GM19452 (cell line): ENCODE results near the gene CP.

ENCODE experiments used
- ATAC-seq: cut with Tn5 transposase; IDR thresholded peaks from one replicate; pipeline ENCODE4 v1.9.1; 2021; ENCODE audit not compliant: unreplicated experiment

Gene CP

DNA sequence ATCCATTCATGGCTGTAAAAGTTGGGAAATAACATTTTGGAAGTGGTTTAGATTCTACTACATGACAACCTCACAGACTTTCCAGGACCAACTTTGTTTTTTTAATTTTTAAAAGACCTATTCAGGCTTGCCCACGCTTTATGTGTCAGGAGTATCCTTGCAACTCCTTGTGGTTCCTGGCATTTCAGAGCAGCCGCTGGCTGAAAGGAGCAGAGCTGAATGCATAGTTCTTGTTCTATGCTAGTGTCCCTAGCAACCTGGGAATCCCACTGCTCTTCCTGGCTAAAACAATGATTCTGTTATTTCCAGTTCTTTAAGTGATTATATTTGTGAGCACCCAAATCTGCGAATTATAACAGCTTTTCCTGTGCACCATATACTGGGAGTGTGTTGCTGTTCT is 34.9 kb downstream of the CP start:
- ATAC-seq, result no peak

GRCh38 chr3:149186219-149186618 is 35.4 kb downstream of the CP start:
- ATAC-seq, result no peak

- no peak for ATAC-seq
Observed at GRCh38 chr3:149181182-149181581, 40.4 kb downstream of the CP start.

DNA sequence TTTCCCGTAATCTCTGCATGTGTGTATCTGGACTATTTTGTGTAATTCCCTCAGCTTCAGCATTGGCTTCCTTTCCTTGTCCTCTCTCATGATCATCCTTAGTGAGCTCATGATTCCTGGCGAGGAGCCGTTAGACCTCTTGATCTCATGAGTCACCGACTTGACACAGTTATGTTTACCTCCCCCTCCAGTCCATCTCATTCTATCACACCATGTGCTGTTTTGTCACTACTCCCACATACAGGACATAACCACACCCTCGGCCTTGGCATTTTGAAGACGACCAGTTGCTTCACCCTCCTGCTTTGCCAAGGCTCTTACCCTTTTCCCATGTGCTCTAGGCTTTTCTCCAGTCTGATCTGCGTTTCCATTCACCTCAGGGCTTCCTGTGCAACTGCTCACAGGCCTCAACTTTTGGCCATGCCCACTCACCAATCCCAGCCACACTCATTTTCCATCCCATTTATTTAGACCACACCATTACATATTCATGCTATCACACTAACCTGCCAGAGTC is 41.5 kb downstream of the CP start:
- ATAC-seq, result no peak

DNA sequence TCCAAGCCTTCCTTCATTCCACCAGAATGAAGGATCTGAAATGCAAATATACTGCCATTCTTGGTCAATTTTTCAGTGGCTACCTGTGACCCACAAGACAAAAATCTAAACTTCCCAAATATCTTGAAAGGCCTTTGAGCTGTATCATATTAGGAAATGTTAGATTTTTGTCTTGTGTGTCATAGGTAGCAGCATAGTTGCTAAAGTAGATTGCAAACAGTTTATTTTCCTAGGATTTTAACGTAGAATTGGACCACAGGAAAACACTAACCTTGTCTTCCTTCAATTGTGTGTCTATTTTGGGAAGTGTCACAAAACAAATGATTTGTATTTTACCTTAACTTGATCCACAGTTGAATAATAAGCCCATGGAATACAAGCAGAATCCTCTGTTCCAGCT is 42.4 kb downstream of the CP start:
- ATAC-seq, result no peak

GRCh38 chr3:149177122-149177521 is 44.5 kb downstream of the CP start:
- no peak for ATAC-seq

- peak; percentile 98 for ATAC-seq
Observed at GRCh38 chr3:149174901-149175300, 46.7 kb downstream of the CP start.

GRCh38 chr3:149170672-149171071 is 51.0 kb downstream of the CP start:
- ATAC-seq, result no peak

GRCh38 chr3:149167898-149168297 is 53.7 kb downstream of the CP start:
- ATAC-seq, result no peak

- no peak for ATAC-seq
Observed at GRCh38 chr3:149163066-149163465, 58.6 kb downstream of the CP start.

GRCh38 chr3:149162007-149162406 is 59.6 kb downstream of the CP start:
- ATAC-seq, result no peak

- no peak for ATAC-seq
Observed at GRCh38 chr3:149160754-149161300, 60.8 kb downstream of the CP start.

DNA sequence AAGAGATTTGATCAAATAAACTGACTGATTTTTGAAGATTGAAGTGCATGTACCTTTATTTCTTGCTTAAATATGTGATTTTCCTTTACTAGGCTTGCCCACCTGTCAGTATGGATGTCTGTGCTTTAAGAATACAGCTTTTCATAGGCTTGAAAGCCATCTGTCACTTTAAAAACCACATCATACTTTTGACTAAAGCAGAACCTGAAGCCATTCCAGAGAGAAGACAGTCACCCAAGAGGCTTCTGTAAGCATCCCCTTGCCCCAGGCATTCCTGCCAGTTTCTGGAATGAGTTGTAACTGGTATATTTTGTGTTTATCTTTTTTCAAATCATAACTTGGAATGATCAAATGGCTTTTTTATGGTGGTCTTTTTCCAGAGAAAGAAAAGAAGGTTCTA is 68.2 kb downstream of the CP start:
- no peak for ATAC-seq

DNA sequence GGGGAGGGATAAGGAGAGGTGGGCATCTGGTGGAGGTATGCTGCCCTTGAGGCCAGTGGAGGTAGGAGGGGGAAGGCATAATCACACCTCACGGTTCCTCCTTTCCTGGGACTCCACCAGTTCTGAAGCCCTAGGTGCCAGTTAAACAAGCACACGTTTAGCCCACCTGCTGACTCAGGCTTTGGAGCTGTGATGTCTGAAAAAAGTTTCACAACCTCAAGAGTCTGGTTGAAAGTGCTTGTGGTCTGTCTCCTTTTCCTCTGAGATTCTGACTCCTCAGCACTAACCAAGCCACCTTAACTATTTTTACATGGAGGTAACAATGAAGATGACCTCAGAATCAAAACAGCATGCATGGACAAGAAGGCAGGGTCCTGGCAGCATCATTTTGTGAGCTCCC is 69.2 kb downstream of the CP start:
- peak; percentile 97 for ATAC-seq

- ATAC-seq, result no peak
Observed at GRCh38 chr3:149151843-149152242, 69.8 kb downstream of the CP start.

DNA sequence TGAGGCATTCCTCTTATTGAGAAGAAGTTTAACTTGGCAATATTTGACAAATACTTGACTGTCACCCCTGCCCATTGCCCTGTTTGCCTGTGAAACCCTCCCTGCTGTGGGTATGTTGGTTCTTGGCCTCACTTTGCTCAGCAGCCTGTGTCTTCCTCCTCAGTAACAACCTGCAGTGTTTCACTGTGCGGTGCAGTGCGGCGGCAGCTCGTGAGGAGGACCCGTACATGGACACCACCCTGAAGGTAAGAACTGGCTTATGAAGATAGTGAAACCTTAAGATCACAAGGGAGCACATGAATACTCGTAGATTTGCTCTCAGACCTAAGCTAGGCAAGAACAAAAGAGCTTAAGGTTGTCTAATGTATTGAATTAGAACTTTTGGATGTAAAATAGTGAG is 71.2 kb downstream of the CP start:
- no peak for ATAC-seq

DNA sequence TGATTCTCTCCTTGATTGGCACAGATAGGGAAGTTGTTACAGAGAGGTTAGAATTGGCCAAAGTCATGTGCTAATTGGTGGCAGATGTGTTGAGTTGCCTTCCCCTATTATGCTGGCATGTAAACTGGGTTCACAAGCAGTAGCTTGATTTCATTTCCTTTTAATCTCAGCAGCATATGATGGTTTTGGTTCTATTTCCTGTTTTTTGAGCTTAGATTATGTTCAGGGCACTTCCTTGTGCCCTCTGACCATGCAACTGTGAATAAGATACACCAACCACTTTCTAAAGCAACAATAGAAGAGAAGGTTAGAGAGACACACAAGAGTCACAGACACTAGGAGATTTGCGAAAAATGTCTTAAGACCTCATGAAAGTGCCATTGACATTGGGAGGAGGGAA is 75.7 kb downstream of the CP start:
- peak; percentile 77 for ATAC-seq

DNA sequence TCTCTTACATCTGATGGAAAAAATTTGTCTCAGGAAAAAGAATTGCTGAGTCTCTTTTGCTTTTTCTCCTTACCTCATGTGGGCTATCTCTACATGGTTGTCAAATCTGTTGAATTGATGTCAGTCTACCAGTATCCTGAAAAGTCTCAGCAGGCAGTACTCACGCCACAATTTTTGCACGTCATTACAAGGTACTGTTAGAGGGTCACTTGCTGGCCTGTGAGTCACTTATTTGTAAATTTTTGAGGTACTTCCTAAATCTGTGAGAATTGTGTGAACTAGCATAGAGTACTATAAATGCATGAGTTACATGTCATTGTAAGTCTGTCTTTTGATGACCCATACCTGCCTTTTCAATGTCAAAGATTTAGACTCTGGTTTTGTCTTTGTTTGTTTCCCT is 76.3 kb downstream of the CP start:
- no peak for ATAC-seq

- ATAC-seq, result no peak
Observed at GRCh38 chr3:149142682-149143081, 78.9 kb downstream of the CP start.

- ATAC-seq, result no peak
Observed at GRCh38 chr3:149134575-149134974, 87.1 kb downstream of the CP start.

GRCh38 chr3:149131589-149131988 is 90.0 kb downstream of the CP start:
- no peak for ATAC-seq

DNA sequence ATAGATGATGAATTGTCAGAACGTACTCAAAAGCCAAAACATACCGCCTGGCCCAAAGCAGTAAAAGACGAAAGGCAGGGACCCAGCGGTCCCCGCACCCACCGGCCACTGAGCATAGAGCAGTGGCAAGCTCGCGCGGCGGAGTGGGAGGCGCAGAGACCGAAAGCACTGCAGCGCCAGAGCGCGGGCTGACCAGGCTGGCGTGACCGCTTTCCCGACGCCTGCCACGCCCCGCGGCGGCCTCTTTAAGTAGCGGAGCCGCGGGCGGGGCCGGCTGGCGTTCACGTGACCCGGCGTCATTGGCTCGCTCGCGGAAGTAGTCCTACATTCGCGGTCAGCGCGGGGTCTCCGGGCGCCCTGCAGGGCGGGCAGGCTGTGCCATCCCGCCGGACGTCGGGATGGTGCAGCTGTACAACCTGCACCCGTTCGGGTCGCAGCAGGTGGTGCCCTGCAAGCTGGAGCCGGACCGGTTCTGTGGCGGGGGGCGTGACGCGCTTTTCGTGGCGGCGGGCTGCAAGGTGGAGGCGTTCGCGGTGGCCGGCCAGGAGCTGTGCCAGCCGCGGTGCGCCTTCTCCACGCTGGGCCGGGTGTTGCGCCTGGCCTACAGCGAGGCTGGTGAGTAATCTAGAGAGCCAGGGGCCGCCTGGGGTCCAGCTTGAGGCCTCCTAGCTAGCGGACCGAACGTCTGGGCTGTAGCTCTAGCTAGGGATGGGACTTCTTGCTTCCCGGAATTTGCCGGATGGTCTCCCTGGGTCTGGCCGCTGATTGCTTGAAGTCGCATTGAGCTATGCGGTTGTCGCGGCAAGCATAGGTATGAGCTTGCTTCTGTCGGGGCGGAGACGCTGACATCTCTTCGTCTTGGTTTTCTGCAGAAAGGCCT is 92.1 kb downstream of the CP start, which contains the start of gene HPS3:
Gene HPS3 (plus strand): TSS at position 313 of the 880 bp plus-strand sequence. CDS start 86 bp downstream, at position 399.
- peak; percentile 89 for ATAC-seq
